GM06990 (cell line): ENCODE results near the gene TLX2.
"Not testable (repeated sequence)": the region's sequence is repeated elsewhere in the genome, so short reads cannot be mapped to it uniquely, and the experiment has no call there.

ENCODE experiments used
- DNase-seq: peaks from one replicate; pipeline ENCODE4 v3.0.0-alpha.2; 2011; ENCODE audit not compliant: insufficient read length; ENCODE audit errors: extremely low read depth
- H3K27me3 ChIP-seq: replicated peaks from 2 replicates; pipeline ENCODE4 v1.6.0; 2011; ENCODE audit warnings: low read length; ENCODE audit not compliant: control insufficient read depth, insufficient read depth
- H3K36me3 ChIP-seq: 2 replicates; pipeline ENCODE4 v1.5.1; 2011; ENCODE audit warnings: low read length; ENCODE audit not compliant: control insufficient read depth, insufficient read depth
- H3K4me3 ChIP-seq: replicated peaks from 2 replicates; pipeline ENCODE4 v1.5.1; 2011; ENCODE audit warnings: low read depth, mild to moderate bottlenecking, control low read depth, low read length
- CTCF ChIP-seq: IDR thresholded peaks from 2 replicates; pipeline ENCODE4 v1.5.1; 2011; ENCODE audit warnings: low read length, control low read depth, mild to moderate bottlenecking, inconsistent platforms; ENCODE audit not compliant: insufficient read depth, poor library complexity, severe bottlenecking

TLX2 gene

DNA sequence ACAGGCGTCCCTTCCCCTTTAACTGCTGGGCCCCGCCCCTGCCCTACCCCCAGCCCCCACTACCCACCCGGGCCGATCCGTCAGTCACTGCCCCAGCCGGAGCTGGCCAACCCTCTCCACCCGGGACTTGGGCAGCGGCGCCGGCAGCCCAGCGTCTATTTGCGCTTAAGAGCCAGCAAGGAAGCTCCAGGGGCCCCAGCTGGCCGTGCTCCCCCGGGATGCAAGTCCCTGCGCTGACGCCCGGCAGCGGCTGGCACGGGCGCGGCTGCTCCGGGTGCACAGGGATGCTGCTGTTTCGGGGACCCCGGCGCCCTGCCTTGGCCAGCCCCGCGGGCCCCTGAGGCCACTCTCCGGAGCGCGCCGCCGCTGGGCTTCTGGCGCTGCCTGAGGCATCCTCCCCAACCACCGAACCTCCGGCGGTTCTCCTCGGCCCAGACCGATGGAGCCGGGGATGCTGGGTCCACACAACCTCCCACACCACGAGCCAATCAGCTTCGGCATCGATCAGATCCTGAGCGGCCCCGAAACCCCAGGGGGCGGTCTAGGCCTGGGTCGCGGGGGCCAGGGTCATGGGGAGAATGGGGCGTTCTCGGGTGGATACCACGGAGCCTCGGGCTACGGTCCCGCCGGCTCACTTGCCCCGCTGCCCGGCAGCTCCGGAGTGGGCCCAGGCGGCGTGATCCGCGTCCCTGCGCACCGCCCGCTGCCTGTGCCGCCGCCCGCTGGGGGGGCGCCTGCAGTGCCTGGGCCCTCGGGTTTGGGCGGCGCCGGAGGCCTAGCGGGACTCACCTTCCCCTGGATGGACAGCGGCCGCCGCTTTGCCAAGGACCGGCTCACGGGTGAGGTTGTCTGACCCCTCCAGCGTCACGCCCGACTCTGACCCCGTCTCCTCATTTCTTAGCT is at the start of gene TLX2:
Gene TLX2 (plus strand): TSS at position 83 of the 903 bp plus-strand sequence. CDS start 357 bp downstream, at position 440.
- Histone ChIP-seq H3K27me3 (peaks cover 2% of the 10 kb centered on the region; the same call in 1 of the 2 replicates), H3K4me3 (peak within 1 kb of the TSS; percentile 46)
- TF ChIP-seq CTCF = peak; percentile 12

GRCh38 chr2:74470742-74471141 is 43.5 kb upstream of the TLX2 start:
- not testable (repeated sequence) for H3K36me3 ChIP-seq, H3K4me3 ChIP-seq, DNase-seq, H3K27me3 ChIP-seq

More for the DNA sequence above, at the start of gene TLX2:
- H3K36me3 ChIP-seq = no peaks in the 10 kb centered on the region
- DNase-seq = no peak

DNA sequence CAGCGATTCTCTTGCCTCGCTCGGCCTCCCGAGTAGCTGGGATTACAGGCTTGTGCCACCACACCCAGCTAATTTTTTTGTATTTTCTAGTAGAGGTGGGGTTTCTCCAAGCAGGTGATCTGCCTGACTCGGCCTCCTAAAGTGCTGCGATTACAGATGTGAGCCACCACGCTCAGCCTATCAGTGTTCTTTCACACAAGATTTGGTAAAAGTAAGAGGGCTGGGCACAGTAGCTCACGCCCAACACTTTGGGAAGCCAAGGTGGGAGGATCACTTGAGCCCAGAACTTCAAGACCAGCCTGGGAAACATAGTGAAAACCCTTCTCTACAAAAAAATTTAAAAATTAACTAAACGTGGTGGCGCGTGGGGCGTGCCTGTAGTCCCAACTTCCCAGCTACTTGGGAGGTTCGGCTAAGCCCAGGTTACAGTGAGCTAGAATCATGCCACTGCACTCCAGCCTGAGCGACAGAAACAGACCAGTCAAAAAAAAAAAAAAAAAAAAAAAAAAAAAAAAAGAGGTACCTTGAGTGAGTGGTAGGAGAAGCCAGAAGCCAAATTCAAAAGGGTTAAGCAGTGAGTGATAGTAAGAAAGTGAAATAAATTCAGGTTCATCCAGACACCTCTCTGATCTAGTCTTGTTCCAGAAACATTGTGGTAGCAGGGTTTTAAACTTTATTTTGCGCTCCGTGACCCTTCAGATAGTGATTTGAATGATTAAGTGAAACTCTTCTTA is 42.8 kb upstream of the TLX2 start:
- no peak for TF ChIP-seq CTCF
- Histone ChIP-seq H3K36me3 (peaks cover 6% of the 10 kb centered on the region), H3K4me3 (peak overlapping the region; percentile 93), H3K27me3 (no peaks in the 10 kb centered on the region)
- DNase-seq = no peak

DNA sequence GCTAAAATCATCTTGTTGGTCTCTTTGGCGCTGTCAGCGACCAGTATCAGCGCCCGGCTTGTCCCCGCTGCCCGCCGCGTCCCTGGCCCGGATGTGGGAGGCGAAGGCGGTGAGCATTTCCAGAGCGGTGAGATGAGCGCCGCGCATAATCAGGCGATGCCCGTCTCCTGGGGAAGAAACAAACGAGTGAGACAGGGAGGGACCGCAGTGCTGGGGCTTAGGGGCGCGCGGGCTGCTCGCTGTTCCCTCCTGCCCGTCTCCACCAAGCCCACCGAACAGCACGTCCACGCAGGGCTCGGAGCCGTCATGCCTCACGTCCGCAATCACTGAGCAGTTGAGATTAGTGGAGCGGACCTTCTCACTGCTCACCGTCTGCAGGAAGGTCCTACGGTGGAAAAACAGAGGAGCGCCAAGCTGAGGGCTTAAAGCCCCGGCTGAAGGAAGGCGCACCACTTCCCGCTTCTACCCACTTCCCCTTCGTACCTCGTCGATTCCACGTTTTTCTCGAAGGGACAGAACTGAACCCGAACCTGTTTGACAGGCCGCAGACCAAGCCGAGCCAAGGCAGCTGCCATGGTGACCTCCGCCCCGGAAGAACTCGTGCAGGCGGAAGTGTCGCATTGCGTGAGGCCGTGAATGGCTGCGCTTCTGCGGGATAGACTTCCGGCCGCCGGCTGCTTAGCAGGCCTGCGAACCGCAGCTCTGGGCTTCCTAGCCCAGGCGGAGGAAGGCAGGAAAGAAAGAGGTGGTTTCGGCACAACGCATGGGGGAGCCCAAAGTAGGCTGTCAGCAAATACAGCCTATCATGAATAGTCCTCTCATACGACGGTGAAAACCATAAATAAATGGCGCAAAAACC is 41.9 kb upstream of the TLX2 start, which contains the start of gene MRPL53:
Gene MRPL53 (minus strand): TSS at position 595 of the 859 bp plus-strand sequence. CDS start 20 bp downstream, at position 575.
- Histone ChIP-seq H3K4me3 (peak within 1 kb of the TSS; percentile 93), H3K36me3 (peaks cover 6% of the 10 kb centered on the region), H3K27me3 (no peaks in the 10 kb centered on the region)
- no peak for TF ChIP-seq CTCF
- peak; percentile 93 for DNase-seq

GRCh38 chr2:74472945-74473258 is 41.3 kb upstream of the TLX2 start:
- no peak for TF ChIP-seq CTCF
- H3K36me3 ChIP-seq = peaks cover 8% of the 10 kb centered on the region
- no peaks in the 10 kb centered on the region for H3K27me3 ChIP-seq
- peak overlapping the region; percentile 93 for H3K4me3 ChIP-seq
- no peak for DNase-seq
